HFF-Myc (cell line): ENCODE measurements around the gene CACFD1.
A peak's percentile ranks its signal among the peaks of the same experiment; 100 is the strongest.

Experiments
- DNase-seq: peaks from one replicate; pipeline ENCODE4 v3.0.0-alpha.2; 2011; ENCODE audit warnings: low read depth; ENCODE audit errors: extremely low read depth
- H3K4me3 ChIP-seq: replicated peaks from 2 replicates; pipeline ENCODE4 v1.5.1; 2011; ENCODE audit warnings: low read depth, mild to moderate bottlenecking, control low read depth, low read length
- CTCF ChIP-seq: IDR thresholded peaks from 2 replicates; pipeline ENCODE4 v1.5.1; 2012; ENCODE audit warnings: mild to moderate bottlenecking, low read depth, low read length, control low read depth; ENCODE audit errors: missing control alignments

Gene CACFD1

GRCh38 chr9:133496861-133497842 is 37.4 kb downstream of the CACFD1 start:
- H3K4me3 ChIP-seq, result no peak overlapping the region
- DNase-seq, result no peak
- no peak for TF ChIP-seq CTCF

- no peak for DNase-seq
- TF ChIP-seq CTCF, result no peak
Measured at GRCh38 chr9:133499132-133499891, 39.5 kb downstream of the CACFD1 start.

GRCh38 chr9:133499892-133500270 is 40.1 kb downstream of the CACFD1 start:
- no peak for DNase-seq
- no peak for TF ChIP-seq CTCF
- H3K4me3 ChIP-seq, result no peak overlapping the region

More at GRCh38 chr9:133499132-133499891, 39.5 kb downstream of the CACFD1 start:
- H3K4me3 ChIP-seq, result no peak overlapping the region

GRCh38 chr9:133502112-133502511 is 42.3 kb downstream of the CACFD1 start:
- DNase-seq, result no peak
- no peak overlapping the region for H3K4me3 ChIP-seq
- TF ChIP-seq CTCF, result no peak

GRCh38 chr9:133505186-133505830 is 45.5 kb downstream of the CACFD1 start:
- TF ChIP-seq CTCF, result no peak
- H3K4me3 ChIP-seq, result no peak overlapping the region
- DNase-seq, result no peak

- H3K4me3 ChIP-seq, result no peak overlapping the region
- peak; percentile 20 for DNase-seq
- no peak for TF ChIP-seq CTCF
Measured at GRCh38 chr9:133505901-133506652, 46.3 kb downstream of the CACFD1 start.
